HUES48 (cell line): ENCODE results near the gene SLC12A6.
A peak's percentile ranks its signal among the peaks of the same experiment; 100 is the strongest.

Experiments
- H3K27ac ChIP-seq: one replicate; pipeline ENCODE4 v1.7.0; 2013; ENCODE audit warnings: low read depth, low read length, inconsistent platforms
- H3K27me3 ChIP-seq: 2 replicates; pipeline ENCODE4 v1.6.1; 2013; ENCODE audit warnings: mild to moderate bottlenecking, low read length; ENCODE audit not compliant: control insufficient read depth, insufficient read depth
- H3K36me3 ChIP-seq: 2 replicates; pipeline ENCODE4 v1.6.1; 2013; ENCODE audit warnings: low read length; ENCODE audit not compliant: control insufficient read depth, insufficient read depth
- H3K4me1 ChIP-seq: 2 replicates; pipeline ENCODE4 v1.6.1; 2013; ENCODE audit warnings: mild to moderate bottlenecking, low read length; ENCODE audit not compliant: control insufficient read depth, insufficient read depth
- H3K4me3 ChIP-seq: 2 replicates; pipeline ENCODE4 v1.5.1; 2013; ENCODE audit warnings: mild to moderate bottlenecking, low read depth, low read length
- H3K9ac ChIP-seq: 2 replicates; pipeline ENCODE4 v1.6.1; 2013; ENCODE audit warnings: mild to moderate bottlenecking, low read depth, low read length, moderate library complexity
- H3K9me3 ChIP-seq: 2 replicates; pipeline ENCODE4 v1.6.1; 2013; ENCODE audit warnings: low read length; ENCODE audit not compliant: control insufficient read depth, insufficient read depth

Gene SLC12A6

DNA sequence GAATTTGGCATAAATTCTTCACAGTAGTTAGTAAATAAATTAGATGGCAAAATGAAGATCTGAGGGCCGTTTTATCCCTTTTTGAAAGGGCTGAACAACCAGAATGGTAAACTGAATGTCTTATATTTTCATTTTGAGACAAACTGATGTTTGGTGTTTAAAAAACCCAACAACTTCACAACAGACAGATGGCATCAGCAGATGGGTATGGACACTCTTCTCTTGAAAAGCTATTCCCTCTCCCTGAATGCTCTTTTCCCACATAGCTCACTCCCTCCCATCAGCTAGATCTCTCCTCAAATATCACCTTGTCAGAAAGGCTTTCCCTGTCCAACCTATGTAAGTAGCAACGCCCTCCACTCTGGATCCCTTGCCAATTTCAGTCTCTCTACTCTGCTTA is 79.4 kb downstream of the SLC12A6 start:
- H3K27ac ChIP-seq, result no peak overlapping the region

DNA sequence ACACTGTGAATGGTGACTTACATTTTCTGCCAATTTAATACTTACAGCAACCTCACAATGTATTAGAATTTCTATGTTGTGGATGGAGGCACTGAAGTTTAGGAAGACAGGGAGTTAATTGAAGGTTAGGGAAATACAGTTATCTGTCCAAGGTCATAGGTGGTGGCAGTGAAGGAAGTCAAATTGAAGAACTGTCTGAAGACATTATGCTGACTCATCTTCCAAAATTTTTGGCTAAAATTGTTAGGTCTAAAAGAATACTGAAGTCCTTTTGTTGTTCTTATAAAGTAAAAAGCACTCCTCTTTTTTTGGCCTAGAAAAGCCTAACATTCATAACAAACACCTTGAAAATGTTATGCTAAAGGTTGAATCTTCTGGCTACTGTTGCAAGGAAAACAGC is 85.0 kb downstream of the SLC12A6 start:
- H3K27me3 ChIP-seq, result no peaks in the 10 kb centered on the region
- no peak overlapping the region for H3K4me3 ChIP-seq
- H3K4me1 ChIP-seq, result no peaks in the 10 kb centered on the region
- no peak overlapping the region for H3K27ac ChIP-seq
- H3K9me3 ChIP-seq, result no peaks in the 10 kb centered on the region
- peaks cover 21% of the 10 kb centered on the region for H3K36me3 ChIP-seq
- no peak overlapping the region for H3K9ac ChIP-seq

More for the DNA sequence above, 79.4 kb downstream of the SLC12A6 start:
- H3K9ac ChIP-seq, result no peak overlapping the region
- H3K27me3 ChIP-seq, result no peaks in the 10 kb centered on the region
- H3K4me3 ChIP-seq, result no peak overlapping the region
- no peaks in the 10 kb centered on the region for H3K9me3 ChIP-seq
- H3K36me3 ChIP-seq, result peaks cover 6% of the 10 kb centered on the region; the same call in 1 of the 2 replicates
- H3K4me1 ChIP-seq, result no peaks in the 10 kb centered on the region

- no peak overlapping the region for H3K9ac ChIP-seq
- H3K4me1 ChIP-seq, result no peaks in the 10 kb centered on the region
- no peaks in the 10 kb centered on the region for H3K27me3 ChIP-seq
- peaks cover 22% of the 10 kb centered on the region for H3K36me3 ChIP-seq
- H3K9me3 ChIP-seq, result no peaks in the 10 kb centered on the region
- H3K4me3 ChIP-seq, result no peak overlapping the region
- no peak overlapping the region for H3K27ac ChIP-seq
Observed at GRCh38 chr15:34248190-34248589, 89.4 kb downstream of the SLC12A6 start.

DNA sequence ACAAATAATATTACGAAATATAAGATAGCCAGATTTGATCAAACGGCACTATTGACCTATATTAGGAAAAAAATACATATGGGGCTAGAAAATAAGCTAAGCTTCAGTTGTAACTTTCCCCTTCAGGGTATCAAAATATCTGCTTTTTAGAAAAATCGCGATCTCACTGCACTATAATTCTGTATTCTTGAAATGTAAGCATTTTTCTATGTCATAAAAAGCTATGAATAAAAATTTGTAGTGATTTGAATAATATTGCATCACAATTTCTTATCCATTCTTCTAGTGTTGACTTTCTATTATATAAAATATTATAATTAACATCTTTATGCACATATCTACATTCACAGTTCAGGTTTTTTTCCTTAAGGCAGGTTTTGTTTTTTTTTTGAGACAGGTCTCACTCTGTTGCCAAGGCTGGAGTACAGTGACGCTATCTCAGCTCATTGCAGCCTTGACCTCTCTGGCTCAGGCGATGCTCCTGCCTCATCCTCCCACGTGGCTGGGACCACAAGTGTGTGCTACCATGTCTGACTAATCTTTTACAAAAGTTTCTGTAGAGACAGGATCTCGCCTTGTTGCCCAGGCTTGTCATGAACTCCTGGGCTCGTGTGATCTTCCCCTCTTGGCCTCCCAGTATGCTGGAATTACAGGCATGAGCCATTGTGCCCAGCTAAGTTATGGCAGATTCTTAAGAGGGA is 91.2 kb downstream of the SLC12A6 start:
- no peak overlapping the region for H3K4me3 ChIP-seq
- H3K9ac ChIP-seq, result no peak overlapping the region
- no peaks in the 10 kb centered on the region for H3K27me3 ChIP-seq
- no peaks in the 10 kb centered on the region for H3K9me3 ChIP-seq
- no peaks in the 10 kb centered on the region for H3K4me1 ChIP-seq
- no peak overlapping the region for H3K27ac ChIP-seq
- peaks cover 10% of the 10 kb centered on the region; the same call in 1 of the 2 replicates for H3K36me3 ChIP-seq

DNA sequence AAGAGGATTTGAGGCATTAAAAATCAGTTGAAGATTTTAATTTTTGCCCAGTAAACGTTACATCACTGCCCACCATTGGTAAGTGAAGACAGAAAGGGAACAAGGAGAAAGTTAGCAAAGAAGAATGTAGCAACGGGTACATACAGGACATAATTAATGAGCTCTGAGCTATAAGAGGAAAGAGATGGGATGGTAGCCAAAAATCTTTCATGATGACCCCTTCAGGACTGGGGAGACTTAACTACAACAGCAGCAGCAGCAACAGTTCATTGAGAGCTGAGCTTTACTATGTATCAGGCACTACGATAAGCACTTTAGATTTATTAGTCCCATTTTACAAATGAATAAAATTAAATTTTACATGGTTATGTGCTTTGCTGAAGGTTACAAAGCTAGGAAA is 94.4 kb downstream of the SLC12A6 start:
- H3K9me3 ChIP-seq, result no peaks in the 10 kb centered on the region
- H3K36me3 ChIP-seq, result peaks cover 9% of the 10 kb centered on the region
- H3K27me3 ChIP-seq, result no peaks in the 10 kb centered on the region
- peaks cover 14% of the 10 kb centered on the region; the same call in 1 of the 2 replicates for H3K4me1 ChIP-seq
- no peak overlapping the region for H3K27ac ChIP-seq
- H3K4me3 ChIP-seq, result no peak overlapping the region
- H3K9ac ChIP-seq, result no peak overlapping the region

- H3K27ac ChIP-seq, result no peak overlapping the region
- peaks cover 14% of the 10 kb centered on the region; the same call in 1 of the 2 replicates for H3K4me1 ChIP-seq
- peaks cover 16% of the 10 kb centered on the region for H3K36me3 ChIP-seq
- H3K9me3 ChIP-seq, result no peaks in the 10 kb centered on the region
- H3K27me3 ChIP-seq, result no peaks in the 10 kb centered on the region
- H3K9ac ChIP-seq, result no peak overlapping the region
- H3K4me3 ChIP-seq, result no peak overlapping the region
Observed at GRCh38 chr15:34242331-34242710, 95.3 kb downstream of the SLC12A6 start.

DNA sequence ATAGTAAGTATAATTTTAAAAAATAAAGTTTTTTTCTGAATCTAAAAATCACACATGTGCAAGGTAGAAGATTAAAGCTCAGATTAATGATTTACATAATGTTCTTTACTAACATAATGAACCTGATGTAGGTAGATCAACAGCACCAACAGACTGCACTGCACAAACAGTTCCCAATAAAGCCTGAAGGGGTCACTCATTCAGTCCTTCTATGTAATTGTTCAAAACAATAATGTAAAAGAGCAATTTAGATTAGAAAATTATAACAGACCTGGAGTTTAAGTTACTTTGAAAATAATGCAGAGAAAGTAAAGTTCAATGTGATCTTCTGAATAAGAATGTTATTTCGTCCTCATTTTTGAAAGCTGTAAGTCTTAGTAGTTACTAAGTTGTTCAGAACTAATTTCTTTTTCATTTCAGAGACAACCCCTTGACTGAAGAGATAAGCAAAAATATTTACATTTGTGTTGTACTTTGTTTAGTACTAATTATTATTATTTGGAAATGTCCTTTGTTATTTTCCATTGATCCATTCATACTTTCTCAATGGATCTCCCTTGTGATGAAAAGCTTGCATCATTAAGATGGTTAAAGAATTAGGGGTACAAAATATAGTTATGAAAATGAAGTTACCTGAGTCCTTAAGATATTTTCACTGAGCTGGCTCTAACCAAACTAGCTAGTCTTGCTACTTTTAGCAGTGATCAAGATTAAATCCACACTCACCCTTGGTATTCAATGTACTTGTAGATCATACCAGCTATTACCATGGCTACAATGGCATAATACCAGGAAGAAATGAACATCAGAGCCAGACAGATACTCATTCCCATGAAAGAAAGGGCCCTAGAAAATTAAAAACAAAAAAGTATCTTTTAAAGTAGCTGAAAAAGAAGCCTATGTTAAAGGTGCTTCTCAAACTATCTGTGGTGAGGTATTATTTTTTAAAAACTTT is 95.9 kb downstream of the SLC12A6 start:
- H3K27me3 ChIP-seq, result no peaks in the 10 kb centered on the region
- H3K4me3 ChIP-seq, result no peak overlapping the region
- H3K27ac ChIP-seq, result no peak overlapping the region
- H3K4me1 ChIP-seq, result peaks cover 14% of the 10 kb centered on the region; the same call in 1 of the 2 replicates
- peaks cover 21% of the 10 kb centered on the region for H3K36me3 ChIP-seq
- H3K9ac ChIP-seq, result no peak overlapping the region
- H3K9me3 ChIP-seq, result no peaks in the 10 kb centered on the region

DNA sequence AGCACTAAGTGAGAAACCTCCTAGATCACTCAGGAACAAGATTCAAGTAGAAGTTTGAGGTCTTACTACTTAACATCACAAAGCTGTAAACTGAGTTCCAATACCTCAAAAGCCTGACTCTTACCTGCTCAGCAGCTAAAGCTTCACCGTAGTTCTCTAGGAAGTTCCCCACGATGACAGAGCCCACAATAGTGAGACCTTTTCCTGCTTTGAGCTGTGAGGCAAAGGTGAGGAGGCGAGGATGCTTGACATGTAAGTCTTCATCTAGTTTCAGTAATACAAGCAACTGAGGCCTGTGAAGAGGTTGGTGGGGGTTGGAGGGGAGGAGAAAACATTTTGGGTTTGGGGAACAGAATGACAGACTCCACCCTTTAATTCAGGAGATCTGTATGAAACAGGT is 97.0 kb downstream of the SLC12A6 start:
- Histone ChIP-seq H3K27ac (peak overlapping the region; percentile 48), H3K9me3 (no peaks in the 10 kb centered on the region), H3K27me3 (no peaks in the 10 kb centered on the region), H3K36me3 (peaks cover 30% of the 10 kb centered on the region), H3K9ac (no peak overlapping the region), H3K4me3 (no peak overlapping the region), H3K4me1 (peaks cover 14% of the 10 kb centered on the region; the same call in 1 of the 2 replicates)

GRCh38 chr15:34239151-34239808 is 98.3 kb downstream of the SLC12A6 start:
- no peaks in the 10 kb centered on the region for H3K9me3 ChIP-seq
- H3K27me3 ChIP-seq, result no peaks in the 10 kb centered on the region
- no peak overlapping the region for H3K9ac ChIP-seq
- no peak overlapping the region for H3K4me3 ChIP-seq
- H3K4me1 ChIP-seq, result peaks cover 14% of the 10 kb centered on the region; the same call in 1 of the 2 replicates
- H3K27ac ChIP-seq, result peak overlapping the region; percentile 86
- H3K36me3 ChIP-seq, result peaks cover 30% of the 10 kb centered on the region

GRCh38 chr15:34233614-34234013 is 104.0 kb downstream of the SLC12A6 start:
- peaks cover 52% of the 10 kb centered on the region for H3K36me3 ChIP-seq
- H3K4me1 ChIP-seq, result no peaks in the 10 kb centered on the region
- no peak overlapping the region for H3K4me3 ChIP-seq
- H3K9ac ChIP-seq, result no peak overlapping the region
- no peaks in the 10 kb centered on the region for H3K9me3 ChIP-seq
- H3K27ac ChIP-seq, result no peak overlapping the region
- H3K27me3 ChIP-seq, result no peaks in the 10 kb centered on the region
